SKM-1 (cell line): ENCODE results near the gene KIF5C.

Source experiments
- DNase-seq: peaks from one replicate; lab custom pipeline; 2025; ENCODE audit not compliant: unreplicated experiment; lab: John Stamatoyannopoulos, UW

The KIF5C gene

GRCh38 chr2:148988337-148988736 lies 113.3 kb downstream of the KIF5C start:
- DNase-seq, result no peak

- DNase-seq, result peak; percentile 74
These were observed 115.0 kb downstream of the KIF5C start for GRCh38 chr2:148989882-148990493.

- DNase-seq, result no peak
These were observed 115.9 kb downstream of the KIF5C start for GRCh38 chr2:148990968-148991367.

- no peak for DNase-seq
These were observed 117.4 kb downstream of the KIF5C start for GRCh38 chr2:148992448-148992847.

GRCh38 chr2:148993351-148993750 lies 118.3 kb downstream of the KIF5C start:
- DNase-seq, result no peak

- no peak for DNase-seq
These were observed 119.3 kb downstream of the KIF5C start for GRCh38 chr2:148994341-148994740.

GRCh38 chr2:148996805-148997204 lies 121.8 kb downstream of the KIF5C start:
- DNase-seq, result no peak

- no peak for DNase-seq
These were observed 123.3 kb downstream of the KIF5C start for GRCh38 chr2:148998165-148998830.

GRCh38 chr2:148998831-148999200 lies 123.8 kb downstream of the KIF5C start:
- DNase-seq, result no peak

GRCh38 chr2:148999451-148999921 lies 124.5 kb downstream of the KIF5C start:
- no peak for DNase-seq

- no peak for DNase-seq
These were observed 125.3 kb downstream of the KIF5C start for GRCh38 chr2:149000158-149000938.

- DNase-seq, result no peak
These were observed 126.5 kb downstream of the KIF5C start for GRCh38 chr2:149001496-149001895.

GRCh38 chr2:149002378-149002890 lies 127.4 kb downstream of the KIF5C start:
- no peak for DNase-seq

- DNase-seq, result no peak
These were observed 128.1 kb downstream of the KIF5C start for GRCh38 chr2:149002891-149003740.

- DNase-seq, result no peak
These were observed 129.8 kb downstream of the KIF5C start for GRCh38 chr2:149004836-149005235.

- DNase-seq, result no peak
These were observed 130.5 kb downstream of the KIF5C start for GRCh38 chr2:149005471-149006077.

GRCh38 chr2:149006883-149007543 lies 132.0 kb downstream of the KIF5C start:
- DNase-seq, result no peak

GRCh38 chr2:149008381-149008780 lies 133.4 kb downstream of the KIF5C start:
- no peak for DNase-seq

- no peak for DNase-seq
These were observed 134.8 kb downstream of the KIF5C start for GRCh38 chr2:149009576-149010461.
